ENCODE results near the gene SPATA13.

The SPATA13 gene

DNA sequence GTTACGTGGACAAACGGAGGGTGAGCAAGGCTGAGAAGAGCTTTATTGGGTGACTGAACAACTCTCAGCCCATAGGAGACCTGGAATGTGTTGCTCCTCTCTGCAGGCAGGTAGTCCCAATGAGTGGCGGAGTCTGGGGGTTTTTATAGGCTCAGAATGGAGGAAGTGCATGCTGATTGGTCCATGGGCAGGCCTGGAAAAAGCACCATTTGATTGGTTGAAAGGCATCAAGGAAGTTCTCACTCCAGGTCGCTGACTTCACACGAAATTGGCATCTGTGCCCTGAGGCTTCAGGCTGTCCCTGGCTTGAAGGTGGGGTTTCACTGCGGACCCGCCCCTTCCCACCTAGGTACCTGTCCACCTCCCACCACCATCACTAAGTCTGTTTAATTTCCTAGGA is 65.4 kb downstream of the SPATA13 start:
- DNase-seq = no peak

DNA sequence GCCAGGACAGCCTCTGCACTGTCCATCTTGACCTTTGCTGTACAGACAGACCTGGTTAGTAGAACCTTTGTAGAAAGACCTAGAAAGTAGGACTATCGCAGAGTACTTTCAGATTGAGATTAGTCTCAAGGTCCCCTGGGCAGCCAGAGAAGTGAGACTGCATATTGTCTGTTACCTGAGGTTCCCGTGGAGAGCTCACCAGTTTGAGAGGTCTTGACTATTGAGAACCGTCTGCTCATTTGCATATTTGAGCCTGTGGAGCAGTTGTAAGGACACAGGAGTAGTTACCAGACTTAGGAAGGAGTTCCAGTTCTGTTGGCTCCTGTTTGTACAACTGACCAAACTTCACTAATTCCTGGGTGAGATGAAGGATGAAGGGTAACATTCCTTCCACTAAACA is 66.2 kb downstream of the SPATA13 start:
- DNase-seq = no peak

DNA sequence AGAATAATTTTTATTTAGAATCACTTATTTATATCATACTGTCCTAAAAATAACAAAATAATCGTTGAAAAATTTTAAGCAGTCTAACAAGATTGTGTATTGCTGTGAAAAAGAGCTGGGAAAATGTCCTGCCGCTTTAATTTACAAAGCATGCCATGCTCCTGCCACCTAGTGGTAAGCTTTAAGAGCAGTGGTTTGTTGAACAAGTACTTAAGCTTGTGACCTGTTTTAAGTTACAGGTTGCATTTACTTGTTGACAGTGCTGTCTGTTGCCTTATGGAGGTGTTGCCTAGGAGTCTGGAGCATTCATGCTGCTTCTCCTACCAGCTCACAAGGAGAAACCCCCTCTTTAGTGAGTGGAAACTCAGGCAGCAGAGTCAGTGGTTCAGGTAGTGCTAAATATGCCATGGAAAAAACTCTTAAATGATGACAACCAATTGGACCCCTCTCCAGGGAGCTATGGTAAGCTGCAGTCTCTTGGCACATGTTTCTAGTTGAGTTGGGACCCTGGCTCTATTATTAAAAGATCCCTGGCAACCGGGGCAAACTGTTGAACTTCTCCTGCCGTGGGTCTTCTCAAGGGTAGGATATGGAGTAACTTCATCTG is 68.4 kb downstream of the SPATA13 start:
- DNase-seq = peak; percentile 56

- DNase-seq = no peak
Observed at GRCh38 chr13:24230428-24231072, 70.0 kb downstream of the SPATA13 start.

- DNase-seq = no peak
Observed at GRCh38 chr13:24231377-24231776, 70.9 kb downstream of the SPATA13 start.

GRCh38 chr13:24232037-24232436 is 71.5 kb downstream of the SPATA13 start:
- no peak for DNase-seq

DNA sequence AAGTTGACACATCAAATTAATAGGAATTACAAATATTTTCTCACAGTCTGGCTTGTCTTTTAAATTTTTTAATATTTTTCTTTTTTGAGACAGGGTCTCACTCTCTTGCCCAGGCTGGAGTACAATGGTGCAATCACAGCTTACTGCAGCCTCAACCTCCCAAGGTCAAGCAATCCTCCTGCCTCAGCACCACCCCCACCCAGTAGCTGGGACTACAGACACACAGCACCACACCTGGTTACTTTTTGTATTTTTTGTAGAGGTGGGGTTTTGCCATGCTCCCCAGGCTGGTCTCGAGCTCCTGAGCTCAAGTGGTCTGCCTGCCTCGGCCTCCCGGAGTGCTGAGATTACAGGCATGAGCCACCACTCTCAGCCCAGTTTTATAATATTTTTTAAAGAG is 72.0 kb downstream of the SPATA13 start:
- DNase-seq = no peak

GRCh38 chr13:24233351-24233901 is 72.9 kb downstream of the SPATA13 start:
- DNase-seq = peak; percentile 41

DNA sequence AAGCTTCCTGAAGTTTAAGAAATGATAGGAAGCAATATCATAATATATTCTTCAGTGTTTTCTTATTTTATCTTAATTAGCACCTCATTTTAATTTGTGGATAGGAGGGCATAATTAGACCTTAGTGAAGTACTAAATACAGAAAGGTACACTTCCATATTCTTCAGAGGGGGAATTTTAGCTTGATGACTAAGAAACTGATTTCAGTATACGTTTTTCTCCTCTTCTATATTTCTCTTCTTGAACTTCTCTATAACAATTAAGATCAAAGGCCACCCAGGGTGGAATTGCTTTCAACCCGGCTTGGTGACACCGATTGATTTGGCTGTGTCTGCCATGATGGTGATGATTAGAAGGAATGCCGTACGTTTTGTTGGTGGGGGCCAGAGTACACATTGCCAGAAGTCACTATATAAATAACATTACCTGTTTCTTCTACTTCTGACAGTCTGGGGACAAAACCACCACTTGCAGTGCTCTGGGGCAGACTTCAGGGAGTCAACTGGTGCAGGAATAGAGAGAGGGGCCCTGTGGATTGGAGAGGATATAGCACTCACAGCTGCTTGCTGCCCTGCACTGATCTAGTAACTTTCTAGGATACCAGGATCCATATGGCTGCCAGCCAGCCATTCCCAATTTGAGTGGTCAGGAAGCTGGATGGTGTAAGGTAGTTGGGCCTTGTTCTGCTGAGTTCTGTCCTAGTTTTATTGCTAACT is 73.8 kb downstream of the SPATA13 start:
- DNase-seq = no peak

- DNase-seq = no peak
Observed at GRCh38 chr13:24237356-24237755, 76.8 kb downstream of the SPATA13 start.

DNA sequence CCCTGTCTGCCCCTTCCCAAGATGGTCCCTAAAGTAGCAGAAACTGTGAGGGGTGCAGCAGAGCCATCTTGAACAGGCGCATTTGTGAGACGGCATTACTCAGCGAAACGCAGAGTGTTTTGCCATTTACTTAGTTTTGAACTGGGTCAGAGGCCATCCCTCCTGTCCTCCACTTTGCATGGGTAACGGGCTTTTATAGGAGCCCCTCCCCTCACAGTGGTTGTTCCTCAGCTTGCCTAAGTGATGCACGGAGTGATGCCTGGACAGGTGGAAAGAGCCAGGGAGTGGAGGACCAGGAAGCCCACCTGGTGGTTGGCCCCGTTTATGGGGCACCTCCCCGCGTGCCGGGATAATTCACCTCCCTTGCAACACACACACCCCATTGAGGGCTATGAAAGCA is 80.8 kb downstream of the SPATA13 start:
- DNase-seq = no peak

DNA sequence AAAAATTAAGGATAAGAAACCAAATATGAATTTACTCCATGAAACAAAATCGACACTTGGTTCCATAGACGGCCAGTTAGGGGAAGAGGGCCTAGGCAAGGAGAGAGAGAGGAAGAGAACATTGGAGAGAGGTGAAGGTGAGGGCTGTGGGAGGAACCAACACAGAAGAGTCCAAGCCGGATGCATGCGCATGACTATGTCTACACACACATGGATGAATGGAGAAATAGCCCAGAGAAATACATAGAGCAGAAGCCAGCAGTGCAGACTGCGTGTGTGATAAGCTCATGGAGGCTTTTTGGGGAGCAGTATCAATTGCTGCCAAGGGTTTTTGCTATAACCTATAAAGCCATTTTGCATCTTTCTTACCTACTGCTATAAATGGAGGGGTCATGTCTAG is 81.6 kb downstream of the SPATA13 start:
- no peak for DNase-seq

DNA sequence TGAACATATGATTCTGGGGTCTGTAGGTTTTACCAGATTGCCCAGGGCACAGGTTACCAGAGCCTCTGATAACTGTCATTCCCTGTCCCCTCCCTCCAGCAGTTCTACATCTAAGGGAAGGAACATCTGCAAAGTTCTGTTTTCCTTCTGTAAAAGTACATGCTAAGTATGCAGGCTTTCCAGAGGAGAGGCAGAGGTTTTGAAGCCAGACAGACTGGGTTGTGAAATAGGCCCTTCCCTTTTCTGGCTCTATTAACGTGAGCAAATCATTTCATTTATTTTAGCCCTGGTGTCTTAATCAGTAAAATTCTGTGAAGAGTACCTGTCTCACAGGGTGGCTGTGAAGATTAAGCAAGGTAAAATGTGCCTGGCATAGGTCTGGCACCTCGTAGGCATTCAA is 82.8 kb downstream of the SPATA13 start:
- DNase-seq = no peak

- no peak for DNase-seq
Observed at GRCh38 chr13:24244802-24245201, 84.3 kb downstream of the SPATA13 start.

- no peak for DNase-seq
Observed at GRCh38 chr13:24247016-24247415, 86.5 kb downstream of the SPATA13 start.

GRCh38 chr13:24249624-24250023 is 89.1 kb downstream of the SPATA13 start:
- no peak for DNase-seq

GRCh38 chr13:24250376-24251057 is 90.0 kb downstream of the SPATA13 start:
- DNase-seq = no peak

GRCh38 chr13:24251525-24251924 is 91.0 kb downstream of the SPATA13 start:
- no peak for DNase-seq

GRCh38 chr13:24252136-24252535 is 91.6 kb downstream of the SPATA13 start:
- no peak for DNase-seq

- no peak for DNase-seq
Observed at GRCh38 chr13:24253520-24254145, 93.1 kb downstream of the SPATA13 start.

DNA sequence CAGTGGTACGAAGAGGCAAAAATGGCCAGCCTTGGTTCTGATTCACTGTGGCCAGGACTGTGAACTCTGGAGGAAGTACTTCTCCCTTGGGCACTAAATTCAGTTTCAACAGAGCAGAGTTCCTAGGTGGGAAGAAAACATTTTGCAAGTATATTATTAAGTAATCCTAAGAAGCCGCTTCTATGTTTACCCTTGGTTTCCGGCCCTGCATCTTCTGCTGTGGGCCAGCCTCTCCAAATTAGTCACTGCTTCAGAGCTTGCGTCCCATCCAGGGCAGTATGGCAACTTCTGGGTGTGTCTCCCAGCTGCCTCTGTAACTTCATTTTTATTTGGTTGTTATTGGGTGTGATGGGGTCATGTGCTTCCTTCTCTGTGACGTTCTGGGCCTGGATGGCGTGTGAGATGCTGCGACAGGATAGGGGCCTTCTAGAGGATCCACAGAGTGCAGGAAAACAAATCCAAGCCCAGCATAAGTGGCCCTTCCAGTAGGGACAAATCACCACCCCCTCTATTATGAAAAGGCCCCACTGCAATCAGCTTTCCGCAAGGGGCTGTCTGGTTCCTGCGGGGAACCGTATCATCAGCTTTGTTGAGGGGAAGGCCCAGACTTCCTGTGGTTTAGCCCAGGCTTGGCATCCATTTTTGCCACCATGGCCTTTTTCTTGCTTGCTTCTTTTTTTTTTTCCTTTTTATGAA is 93.8 kb downstream of the SPATA13 start:
- no peak for DNase-seq

DNA sequence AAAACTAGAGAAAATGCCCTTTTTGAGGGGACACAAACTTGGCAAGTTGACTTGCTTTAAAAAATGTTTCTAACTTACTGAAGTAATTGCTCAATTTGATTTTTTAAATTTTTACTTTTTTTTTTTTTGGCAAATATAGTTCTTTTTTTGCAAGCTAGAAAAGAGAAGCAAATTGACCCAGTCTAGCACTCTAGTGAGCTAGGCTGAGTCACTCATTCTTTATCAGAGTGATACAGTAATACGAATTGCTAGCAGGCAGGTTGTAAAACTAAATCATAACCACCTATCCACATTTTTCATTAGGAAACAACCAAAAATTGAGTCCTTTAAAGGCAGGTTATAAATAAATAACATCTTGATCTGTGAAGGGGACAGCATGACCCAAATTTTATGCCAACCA is 97.0 kb downstream of the SPATA13 start:
- DNase-seq = no peak
